Gastroesophageal sphincter (tissue), 4 donors: ENCODE results near the gene ACSM2B. TPM values are rescaled to one million over a fixed set of nuclear protein-coding genes. Genes with fewer than 3 reads are reported as not detected.
"Not testable (repeated sequence)": the region's sequence is repeated elsewhere in the genome, so short reads cannot be mapped to it uniquely, and the experiment has no call there.

Experiments
- ATAC-seq: fragments of 150-250 bp; one replicate; pipeline ENCODE4 v1.9.1; 2016; ENCODE audit warnings: mild to moderate bottlenecking, moderate library complexity
- H3K27ac ChIP-seq, 4 donors: fragments of 200-600 bp; sonication (generic) in 3 of 4; 1 replicate in 3 of 4; 2 replicates in 1 of 4; pipeline ENCODE4 v1.5.1; 2016 to 2019
- H3K27me3 ChIP-seq: fragments of 200-600 bp; sonication (generic); one replicate; pipeline ENCODE4 v1.5.1; 2019
- H3K36me3 ChIP-seq, 2 donors: fragments of 200-600 bp; sonication (generic); one replicate each; pipeline ENCODE4 v1.5.1; 2019; ENCODE audit warnings: control low read depth in 1 of 2
- H3K4me1 ChIP-seq, 3 donors: fragments of 200-600 bp; sonication (generic); 1 replicate in 2 of 3; 2 replicates in 1 of 3; pipeline ENCODE4 v1.5.1; 2016 to 2019; ENCODE audit warnings: control low read depth in 2 of 3
- H3K4me3 ChIP-seq, 2 donors: fragments of 200-600 bp; sonication (generic); one replicate each; pipeline ENCODE4 v1.5.1; 2019; ENCODE audit warnings: mild to moderate bottlenecking in 1 of 2, moderate library complexity in 1 of 2
- H3K9me3 ChIP-seq, 3 donors: fragments of 200-600 bp; sonication (generic); one replicate each; pipeline ENCODE4 v1.5.1; 2017 to 2019; ENCODE audit warnings: control low read depth in 2 of 3
- CTCF ChIP-seq, 4 experiments: fragments of 200-600 bp in 2 of 4; fragments of 450-650 bp in 2 of 4; sonication (generic) in 1 of 4; IDR thresholded peaks; one replicate each; pipeline ENCODE4 v1.5.1; 2017 to 2019; ENCODE audit warnings: antibody characterized with exemption in 4 of 4, mild to moderate bottlenecking in 2 of 4, moderate library complexity in 2 of 4
- EP300 ChIP-seq: sonication (generic); formaldehyde crosslinking; IDR thresholded peaks from one replicate; pipeline ENCODE4 v1.6.1; 2017; ENCODE audit warnings: antibody characterized with exemption, mild to moderate bottlenecking
- POLR2A ChIP-seq, 2 donors: fragments of 450-650 bp; IDR thresholded peaks; one replicate each; pipeline ENCODE4 v1.6.1; 2017; ENCODE audit warnings: antibody characterized with exemption in 2 of 2, mild to moderate bottlenecking in 2 of 2, moderate library complexity in 1 of 2
- POLR2AphosphoS5 ChIP-seq: sonication (generic); formaldehyde crosslinking; IDR thresholded peaks from one replicate; pipeline ENCODE4 v1.6.1; 2017; ENCODE audit warnings: antibody characterized with exemption
- WGBS, 2 donors: methylation state at CpG; one replicate each; pipeline ENCODE4 v1.1.5; 2018; ENCODE audit warnings: low coverage in 1 of 2; 5-methylcytosine and 5-hydroxymethylcytosine counted together
- total RNA-seq, 4 donors: library from RNA; depleted of rRNA; stranded (reverse); fragments of >200 nt; gene quantifications; one replicate each; pipeline ENCODE4 v1.1.0, GENCODE V29; 2016

Gene ACSM2B
- total RNA-seq, 4 donors from 2014 or later = 0.13 TPM; not detected in 3

- Histone ChIP-seq H3K27me3 (no peaks in the 10 kb centered on the region), H3K4me3 (no peak overlapping the region), H3K27ac (no peak overlapping the region), H3K4me1 (no peaks in the 10 kb centered on the region), H3K9me3 (no peaks in the 10 kb centered on the region), H3K36me3 (no peaks in the 10 kb centered on the region)
- WGBS, 2 donors = 62 to 83% methylated on average over 1 to 5 of the region's 5 CpGs
- TF ChIP-seq EP300 (no peak), POLR2A (IDR thresholded peaks at IDR 0.05) (no peak), CTCF (IDR thresholded peaks at IDR 0.05) (no peak), POLR2AphosphoS5 (no peak)
- ATAC-seq = no peak
Observed at GRCh38 chr16:20598832-20599469, 22.8 kb upstream of the ACSM2B start.

GRCh38 chr16:20595694-20596093 is 19.5 kb upstream of the ACSM2B start:
- H3K4me1 ChIP-seq, H3K9me3 ChIP-seq, H3K36me3 ChIP-seq, H3K27me3 ChIP-seq, H3K27ac ChIP-seq, ATAC-seq, H3K4me3 ChIP-seq: not testable (repeated sequence)
- 56 to 59% methylated on average over 2 of the region's 2 CpGs for WGBS, 2 donors

- not testable (repeated sequence) for H3K4me1 ChIP-seq, H3K27me3 ChIP-seq, ATAC-seq, H3K36me3 ChIP-seq, H3K9me3 ChIP-seq, H3K27ac ChIP-seq, H3K4me3 ChIP-seq
- WGBS, 2 donors = 40% methylated on average over 1 of the region's 2 CpGs; no CpG with 5 or more reads in 1 of the 2 donors
Observed at GRCh38 chr16:20595068-20595467, 18.9 kb upstream of the ACSM2B start.

GRCh38 chr16:20592780-20593179 is 16.6 kb upstream of the ACSM2B start:
- not testable (repeated sequence) for H3K4me1 ChIP-seq, H3K36me3 ChIP-seq, H3K4me3 ChIP-seq, ATAC-seq, H3K27me3 ChIP-seq, H3K27ac ChIP-seq, H3K9me3 ChIP-seq
- 73 to 86% methylated on average over 1 of the region's 1 CpG for WGBS, 2 donors

GRCh38 chr16:20589486-20589885 is 13.3 kb upstream of the ACSM2B start:
- not testable (repeated sequence) for ATAC-seq, H3K4me3 ChIP-seq, H3K36me3 ChIP-seq, H3K27ac ChIP-seq, H3K9me3 ChIP-seq, H3K27me3 ChIP-seq, H3K4me1 ChIP-seq
- 65% methylated on average over 2 of the region's 6 CpGs; no CpG with 5 or more reads in 1 of the 2 donors for WGBS, 2 donors

- WGBS, 2 donors = 20% methylated on average over 1 of the region's 2 CpGs; no CpG with 5 or more reads in 1 of the 2 donors
- peak; percentile 79 for TF ChIP-seq POLR2AphosphoS5
- peak; percentile 94 for TF ChIP-seq EP300
- not testable (repeated sequence) for H3K4me3 ChIP-seq, H3K4me1 ChIP-seq, H3K9me3 ChIP-seq, H3K27me3 ChIP-seq, H3K36me3 ChIP-seq
- peak overlapping the region; percentile 38 to 71 (median 56) for H3K27ac ChIP-seq
- peak; percentile 93 for ATAC-seq
Observed at GRCh38 chr16:20587645-20588074, 11.5 kb upstream of the ACSM2B start.

- peak overlapping the region; percentile 71 to 93 (median 77) for H3K27ac ChIP-seq
- ATAC-seq, H3K4me3 ChIP-seq, H3K9me3 ChIP-seq, H3K4me1 ChIP-seq, H3K27me3 ChIP-seq, H3K36me3 ChIP-seq: not testable (repeated sequence)
- 83% methylated on average over 1 of the region's 1 CpG; no CpG with 5 or more reads in 1 of the 2 donors for WGBS, 2 donors
Observed at GRCh38 chr16:20586716-20587115, 10.5 kb upstream of the ACSM2B start.

- not testable (repeated sequence) for H3K27me3 ChIP-seq, H3K36me3 ChIP-seq, ATAC-seq, H3K4me1 ChIP-seq, H3K4me3 ChIP-seq, H3K9me3 ChIP-seq
- peak overlapping the region in 1 of 4 donors; percentile 27 for H3K27ac ChIP-seq
- WGBS, 2 donors = 60 to 65% methylated on average over 2 to 3 of the region's 6 CpGs
Observed at GRCh38 chr16:20586112-20586511, 9.9 kb upstream of the ACSM2B start.

- not testable (repeated sequence) for H3K9me3 ChIP-seq, H3K27ac ChIP-seq, H3K4me3 ChIP-seq, ATAC-seq, H3K27me3 ChIP-seq, H3K4me1 ChIP-seq, H3K36me3 ChIP-seq
- WGBS, 2 donors = no CpG with 5 or more reads among the region's 3 CpGs
Observed at GRCh38 chr16:20580487-20581259, 4.5 kb upstream of the ACSM2B start.

- not testable (repeated sequence) for H3K9me3 ChIP-seq
Observed at GRCh38 chr16:20578091-20578490, 1.9 kb upstream of the ACSM2B start.

GRCh38 chr16:20569117-20569651 is 7.0 kb downstream of the ACSM2B start:
- H3K36me3 ChIP-seq, H3K4me1 ChIP-seq, ATAC-seq, H3K4me3 ChIP-seq, H3K9me3 ChIP-seq, H3K27ac ChIP-seq, H3K27me3 ChIP-seq: not testable (repeated sequence)
- WGBS, 2 donors = 64 to 69% methylated on average over 2 of the region's 2 CpGs

More at GRCh38 chr16:20578091-20578490, 1.9 kb upstream of the ACSM2B start:
- not testable (repeated sequence) for H3K36me3 ChIP-seq, H3K4me3 ChIP-seq, H3K27me3 ChIP-seq, H3K4me1 ChIP-seq, H3K27ac ChIP-seq, ATAC-seq
- no CpG with 5 or more reads among the region's 3 CpGs for WGBS, 2 donors
